CD14-positive monocyte (primary cell): ENCODE data around the gene CRNN. TPM values are rescaled to one million over a fixed set of nuclear protein-coding genes. Genes with fewer than 3 reads are reported as not detected.

Source experiments
- DNase-seq, 3 donors: peaks; one replicate each; pipeline ENCODE4 v3.0.0-alpha.2; 2011 to 2022
- H2AFZ ChIP-seq: 2 replicates; pipeline ENCODE4 v1.6.0; 2012; ENCODE audit warnings: mild to moderate bottlenecking, low read depth, low read length, inconsistent platforms; ENCODE audit not compliant: insufficient read depth, poor library complexity, severe bottlenecking
- H3K27ac ChIP-seq, 2 donors: 1 replicate in 1 of 2; 2 replicates in 1 of 2; pipeline ENCODE4 v1.5.1; 2012 to 2013; ENCODE audit warnings: low read length in 2 of 2, control low read depth in 1 of 2, inconsistent platforms in 1 of 2, low read depth in 1 of 2, mild to moderate bottlenecking in 1 of 2
- H3K27me3 ChIP-seq, 2 donors: one replicate each; pipeline versions ENCODE4 v1.6.0 to v1.6.1; 2011 to 2013; ENCODE audit warnings: low read length in 2 of 2; ENCODE audit not compliant: control insufficient read depth in 2 of 2, insufficient read depth in 2 of 2
- H3K36me3 ChIP-seq, 2 donors: replicated peaks in 1 of 2; 1 replicate in 1 of 2; 2 replicates in 1 of 2; pipeline versions ENCODE4 v1.5.1 to v1.6.1; 2012 to 2013; ENCODE audit warnings: low read length in 2 of 2, control low read depth in 1 of 2, inconsistent platforms in 1 of 2, mild to moderate bottlenecking in 1 of 2; ENCODE audit not compliant: insufficient read depth in 2 of 2, control insufficient read depth in 1 of 2
- H3K4me1 ChIP-seq, 2 donors: 1 replicate in 1 of 2; 2 replicates in 1 of 2; pipeline versions ENCODE4 v1.5.1 to v1.6.1; 2012 to 2013; ENCODE audit warnings: low read length in 2 of 2, control low read depth in 1 of 2, inconsistent platforms in 1 of 2, mild to moderate bottlenecking in 1 of 2, moderate library complexity in 1 of 2; ENCODE audit not compliant: insufficient read depth in 2 of 2, control insufficient read depth in 1 of 2
- H3K4me2 ChIP-seq: replicated peaks from 2 replicates; pipeline ENCODE3; 2012; ENCODE audit warnings: low read length, moderate library complexity, mild to moderate bottlenecking; ENCODE audit not compliant: poor library complexity, severe bottlenecking; ENCODE audit errors: extremely low read depth
- H3K4me3 ChIP-seq, 3 experiments: fragments of 200-600 bp in 1 of 3; sonication (generic) in 1 of 3; replicated peaks in 1 of 3; 1 replicate in 2 of 3; 2 replicates in 1 of 3; pipeline ENCODE4 v1.5.1; 2011 to 2013; ENCODE audit warnings: low read length in 3 of 3, mild to moderate bottlenecking in 3 of 3, control low read depth in 2 of 3, low read depth in 2 of 3, inconsistent platforms in 1 of 3, moderate library complexity in 1 of 3
- H3K79me2 ChIP-seq: 2 replicates; pipeline ENCODE4 v1.6.0; 2012; ENCODE audit warnings: mild to moderate bottlenecking, control low read depth, inconsistent platforms, low read length, moderate library complexity; ENCODE audit not compliant: insufficient read depth
- H3K9ac ChIP-seq: 2 replicates; pipeline ENCODE4 v1.6.0; 2017; ENCODE audit warnings: low read length, mild to moderate bottlenecking; ENCODE audit not compliant: insufficient read depth, poor library complexity, severe bottlenecking
- H3K9me3 ChIP-seq, 2 donors: replicated peaks in 1 of 2; 1 replicate in 1 of 2; 2 replicates in 1 of 2; pipeline versions ENCODE4 v1.5.1 to v1.6.1; 2012 to 2013; ENCODE audit warnings: low read length in 2 of 2, control low read depth in 1 of 2; ENCODE audit not compliant: control insufficient read depth in 1 of 2, insufficient read depth in 1 of 2
- H4K20me1 ChIP-seq: 2 replicates; pipeline ENCODE4 v1.6.0; 2012; ENCODE audit warnings: mild to moderate bottlenecking, low read length, control low read depth, moderate library complexity; ENCODE audit not compliant: insufficient read depth
- H3K27ac Mint-ChIP-seq, 7 donors: one replicate each; pipeline ENCODE4 v1.8.0; 2020; ENCODE audit warnings: mild to moderate bottlenecking in 7 of 7, mixed read lengths in 7 of 7, moderate library complexity in 6 of 7, inconsistent platforms in 2 of 7
- H3K27me3 Mint-ChIP-seq, 3 donors: one replicate each; pipeline ENCODE4 v1.8.0; 2021 to 2022; ENCODE audit warnings: low read depth in 3 of 3, mild to moderate bottlenecking in 3 of 3, mixed read lengths in 3 of 3, moderate library complexity in 3 of 3, inconsistent platforms in 1 of 3
- H3K36me3 Mint-ChIP-seq, 2 donors: one replicate each; pipeline ENCODE4 v1.8.0; 2020; ENCODE audit warnings: mixed read lengths in 2 of 2, inconsistent platforms in 1 of 2, mild to moderate bottlenecking in 1 of 2
- H3K4me1 Mint-ChIP-seq: one replicate; pipeline ENCODE4 v1.8.0; 2020; ENCODE audit warnings: mild to moderate bottlenecking, mixed read lengths
- H3K4me3 Mint-ChIP-seq, 2 donors: one replicate each; pipeline ENCODE4 v1.8.0; 2020; ENCODE audit warnings: mild to moderate bottlenecking in 2 of 2, mixed read lengths in 2 of 2, moderate library complexity in 1 of 2
- H3K9me3 Mint-ChIP-seq, 7 donors: one replicate each; pipeline ENCODE4 v1.8.0; 2020 to 2022; ENCODE audit warnings: mixed read lengths in 7 of 7, mild to moderate bottlenecking in 6 of 7, moderate library complexity in 6 of 7, inconsistent platforms in 2 of 7
- WGBS: methylation state at CpG from one replicate; pipeline ENCODE4 v1.1.5; 2013; ENCODE audit warnings: missing lambda C conversion rate; ENCODE audit not compliant: insufficient coverage; 5-methylcytosine and 5-hydroxymethylcytosine counted together
- intact Hi-C, 2 donors: fragments of 100-400 bp; cut with micrococcal nuclease; formaldehyde crosslinking; loops; one replicate each; pipeline versions ENCODE4 v1.15.0 to v1.15.1; 2023
- polyA plus RNA-seq, 3 donors: library from polyadenylated mRNA; depleted of rRNA in 1 of 3; unstranded in 2 of 3; stranded (reverse) in 1 of 3; fragments of 300-500 nt in 2 of 3; fragments of >200 nt in 1 of 3; fragmentation: Illumina TruSeq in 2 of 3; gene quantifications; 1 replicate in 2 of 3; 2 replicates in 1 of 3; pipeline ENCODE4 v1.2.3, GENCODE V29; 2012 to 2021
- TF ChIP-seq, protein P1 (sequence below): fragments of 200-600 bp; IDR thresholded peaks from one replicate; pipeline ENCODE4 v1.8.0; 2022; ENCODE audit warnings: antibody characterized with exemption, mild to moderate bottlenecking

The CRNN gene
- polyA plus RNA-seq, 3 donors = not detected

DNA sequence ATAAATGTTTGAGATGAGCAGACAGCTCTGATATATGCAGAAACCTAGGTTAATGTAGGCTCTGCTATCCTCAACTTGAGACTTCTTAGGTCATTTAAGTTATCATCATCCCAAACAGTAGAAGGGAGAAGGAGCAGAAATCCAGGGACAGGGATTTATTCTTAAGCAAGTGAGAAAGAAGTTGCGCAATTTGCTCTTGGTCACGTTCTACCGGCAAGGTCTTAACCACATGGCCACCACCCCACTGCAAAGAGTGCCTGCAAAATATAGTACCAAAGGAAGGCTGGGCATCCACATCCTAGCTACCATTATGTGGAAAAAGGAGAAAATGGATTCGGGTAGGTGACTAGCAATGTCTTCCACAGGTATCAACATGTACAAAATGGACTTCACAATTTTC, 25.2 kb downstream of the CRNN start:
- Mint-ChIP-seq H3K9me3 (peaks cover 0 to 6% (median under 1%) of the 10 kb centered on the region in 7 donors), H3K27me3 (peaks cover 0 to 16% (median 10%) of the 10 kb centered on the region in 3 donors), H3K27ac (no peak overlapping the region), H3K36me3 (no peaks in the 10 kb centered on the region), H3K4me1 (no peaks in the 10 kb centered on the region), H3K4me3 (no peak overlapping the region)
- H3K9ac ChIP-seq = no peak overlapping the region
- no CpG with 5 or more reads among the region's 4 CpGs for WGBS
- H3K4me3 ChIP-seq = no peak overlapping the region
- TF ChIP-seq, protein P1, sequence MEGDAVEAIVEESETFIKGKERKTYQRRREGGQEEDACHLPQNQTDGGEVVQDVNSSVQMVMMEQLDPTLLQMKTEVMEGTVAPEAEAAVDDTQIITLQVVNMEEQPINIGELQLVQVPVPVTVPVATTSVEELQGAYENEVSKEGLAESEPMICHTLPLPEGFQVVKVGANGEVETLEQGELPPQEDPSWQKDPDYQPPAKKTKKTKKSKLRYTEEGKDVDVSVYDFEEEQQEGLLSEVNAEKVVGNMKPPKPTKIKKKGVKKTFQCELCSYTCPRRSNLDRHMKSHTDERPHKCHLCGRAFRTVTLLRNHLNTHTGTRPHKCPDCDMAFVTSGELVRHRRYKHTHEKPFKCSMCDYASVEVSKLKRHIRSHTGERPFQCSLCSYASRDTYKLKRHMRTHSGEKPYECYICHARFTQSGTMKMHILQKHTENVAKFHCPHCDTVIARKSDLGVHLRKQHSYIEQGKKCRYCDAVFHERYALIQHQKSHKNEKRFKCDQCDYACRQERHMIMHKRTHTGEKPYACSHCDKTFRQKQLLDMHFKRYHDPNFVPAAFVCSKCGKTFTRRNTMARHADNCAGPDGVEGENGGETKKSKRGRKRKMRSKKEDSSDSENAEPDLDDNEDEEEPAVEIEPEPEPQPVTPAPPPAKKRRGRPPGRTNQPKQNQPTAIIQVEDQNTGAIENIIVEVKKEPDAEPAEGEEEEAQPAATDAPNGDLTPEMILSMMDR = no peak
- no peaks in the 10 kb centered on the region for H3K79me2 ChIP-seq
- H3K4me1 ChIP-seq = no peaks in the 10 kb centered on the region
- no peak overlapping the region for H3K4me2 ChIP-seq
- no peak overlapping the region for H3K27ac ChIP-seq
- no peaks in the 10 kb centered on the region for H3K36me3 ChIP-seq
- no peak overlapping the region for H2AFZ ChIP-seq
- peaks cover 0 to 2% of the 10 kb centered on the region in 2 donors for H3K27me3 ChIP-seq
- no peaks in the 10 kb centered on the region for H4K20me1 ChIP-seq
- H3K9me3 ChIP-seq = no peaks in the 10 kb centered on the region
- intact Hi-C loops = no loop called here
- DNase-seq = no peak

DNA sequence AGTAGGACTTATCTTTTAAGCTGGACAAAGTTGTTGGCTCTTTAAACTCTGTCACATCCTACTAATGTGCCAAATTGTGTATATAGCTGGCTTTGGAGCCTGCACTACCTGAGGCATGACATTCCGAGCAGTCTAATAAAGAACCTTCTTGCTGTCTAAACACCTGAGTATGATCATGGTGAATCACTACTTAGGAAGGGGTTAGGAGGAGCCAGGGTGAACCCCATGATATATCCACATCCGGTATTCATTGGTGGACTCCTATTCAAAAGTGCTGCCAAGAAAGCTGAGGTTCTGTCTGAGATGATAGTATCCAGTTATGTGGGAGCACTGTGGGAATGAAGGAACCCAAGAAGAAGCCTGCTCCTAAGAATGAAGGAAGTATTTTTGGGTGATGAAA, 27.1 kb downstream of the CRNN start:
- Mint-ChIP-seq H3K9me3 (peaks cover 0 to 6% (median 2%) of the 10 kb centered on the region in 7 donors), H3K27ac (peak overlapping the region in 1 of 7 donors; percentile 41), H3K4me1 (no peaks in the 10 kb centered on the region), H3K36me3 (no peaks in the 10 kb centered on the region), H3K27me3 (peaks cover 0 to 12% (median 9%) of the 10 kb centered on the region in 3 donors), H3K4me3 (no peak overlapping the region)
- Histone ChIP-seq H3K9me3 (no peaks in the 10 kb centered on the region), H3K36me3 (no peaks in the 10 kb centered on the region), H3K4me2 (no peak overlapping the region), H4K20me1 (no peaks in the 10 kb centered on the region), H3K9ac (no peak overlapping the region), H3K27ac (no peak overlapping the region), H3K4me1 (no peaks in the 10 kb centered on the region), H3K27me3 (no peaks in the 10 kb centered on the region), H3K79me2 (no peaks in the 10 kb centered on the region), H2AFZ (no peak overlapping the region), H3K4me3 (no peak overlapping the region)
- no peak for DNase-seq
- intact Hi-C loops = no loop called here
- 100% methylated on average over 1 of the region's 2 CpGs for WGBS
- TF ChIP-seq, protein P1 = no peak
